Smooth muscle cell (in vitro differentiated cells): Measurements from ENCODE around the gene BID. TPM values are rescaled to one million over a fixed set of nuclear protein-coding genes. Genes with fewer than 3 reads are reported as not detected.

Source experiments
- DNase-seq: peaks from one replicate; lab custom pipeline; 2025; ENCODE audit not compliant: unreplicated experiment; lab: John Stamatoyannopoulos, UW
- H2AFZ ChIP-seq: fragments of 200-600 bp; sonication (generic); 2 replicates; pipeline ENCODE4 v1.6.0; 2016; ENCODE audit warnings: antibody characterized with exemption, low read depth, mild to moderate bottlenecking
- H3F3A ChIP-seq: fragments of 200-600 bp; sonication (generic); 2 replicates; pipeline ENCODE4 v1.6.0; 2017; ENCODE audit warnings: antibody characterized with exemption, low read depth
- H3K27ac ChIP-seq: fragments of 200-600 bp; sonication (generic); 2 replicates; pipeline ENCODE4 v1.5.1; 2016; ENCODE audit warnings: low read depth, mild to moderate bottlenecking
- H3K27me3 ChIP-seq: fragments of 200-600 bp; sonication (generic); 2 replicates; pipeline ENCODE4 v1.6.1; 2016; ENCODE audit warnings: low read depth, mild to moderate bottlenecking
- H3K36me3 ChIP-seq: fragments of 200-600 bp; sonication (generic); 2 replicates; pipeline ENCODE4 v1.5.1; 2016; ENCODE audit warnings: low read depth
- H3K4me1 ChIP-seq: fragments of 200-600 bp; sonication (generic); 2 replicates; pipeline ENCODE4 v1.5.1; 2016; ENCODE audit warnings: low read depth
- H3K4me2 ChIP-seq: fragments of 200-600 bp; sonication (generic); 2 replicates; pipeline ENCODE4 v1.6.0; 2016; ENCODE audit warnings: mild to moderate bottlenecking
- H3K4me3 ChIP-seq: fragments of 200-600 bp; sonication (generic); 2 replicates; pipeline ENCODE4 v1.5.1; 2016; ENCODE audit warnings: mild to moderate bottlenecking
- H3K79me2 ChIP-seq: fragments of 200-600 bp; sonication (generic); 2 replicates; pipeline ENCODE4 v1.6.0; 2016; ENCODE audit warnings: low read depth, mild to moderate bottlenecking
- H3K9ac ChIP-seq: fragments of 200-600 bp; sonication (generic); 2 replicates; pipeline ENCODE4 v1.6.0; 2016; ENCODE audit warnings: low read depth
- H3K9me3 ChIP-seq: fragments of 200-600 bp; sonication (generic); replicated peaks from 2 replicates; pipeline ENCODE4 v1.5.1; 2016; ENCODE audit warnings: low read depth
- H4K20me1 ChIP-seq: fragments of 200-600 bp; sonication (generic); 2 replicates; pipeline ENCODE4 v1.6.0; 2016; ENCODE audit warnings: low read depth
- CTCF ChIP-seq: fragments of 200-600 bp; sonication (generic); IDR thresholded peaks from 2 replicates; pipeline ENCODE4 v1.5.1; 2017; ENCODE audit warnings: borderline replicate concordance, mild to moderate bottlenecking, antibody characterized with exemption; ENCODE audit not compliant: insufficient read depth, poor library complexity, severe bottlenecking
- WGBS: methylation state at CpG from one replicate; pipeline ENCODE4 v1.1.7; 2016; ENCODE audit warnings: low lambda C conversion rate; 5-methylcytosine and 5-hydroxymethylcytosine counted together
- polyA plus RNA-seq: library from polyadenylated mRNA; unstranded; fragments of >200 nt; fragmentation: Nextera tagmentation; extraction: Ambion mirVana; gene quantifications from 2 replicates; pipeline ENCODE4 v1.2.1, GENCODE V29; 2016
- total RNA-seq: library from RNA; depleted of rRNA; stranded (reverse); fragments of >200 nt; gene quantifications from 2 replicates; pipeline ENCODE4 v1.2.3, GENCODE V29; 2014

Gene BID
- total and polyA plus RNA-seq, 2 experiments from 2014 or later: 8.1 to 26.9 TPM

GRCh38 chr22:17749605-17750395 lies 24.5 kb downstream of the BID start:
- Histone ChIP-seq H3K4me3 (no peak overlapping the region), H3K27ac (no peak overlapping the region), H3K27me3 (no peaks in the 10 kb centered on the region), H3K9me3 (no peaks in the 10 kb centered on the region), H3F3A (no peaks in the 10 kb centered on the region), H3K36me3 (no peaks in the 10 kb centered on the region), H3K4me1 (no peaks in the 10 kb centered on the region), H4K20me1 (no peaks in the 10 kb centered on the region), H2AFZ (no peak overlapping the region), H3K9ac (no peak overlapping the region), H3K4me2 (no peak overlapping the region), H3K79me2 (no peaks in the 10 kb centered on the region)
- TF ChIP-seq CTCF: no peak
- no peak for DNase-seq
- 92% methylated on average over 35 of the region's 35 CpGs for WGBS

GRCh38 chr22:17748555-17749353 lies 25.5 kb downstream of the BID start:
- no peaks in the 10 kb centered on the region for H3K27me3 ChIP-seq
- H3K4me3 ChIP-seq: no peak overlapping the region
- no peak for DNase-seq
- no peaks in the 10 kb centered on the region for H3K79me2 ChIP-seq
- WGBS: 50% methylated on average over 39 of the region's 40 CpGs
- TF ChIP-seq CTCF: peak; percentile 22
- no peaks in the 10 kb centered on the region for H3F3A ChIP-seq
- no peak overlapping the region for H3K9ac ChIP-seq
- H3K4me1 ChIP-seq: no peaks in the 10 kb centered on the region
- no peaks in the 10 kb centered on the region for H3K36me3 ChIP-seq
- no peaks in the 10 kb centered on the region for H3K9me3 ChIP-seq
- H2AFZ ChIP-seq: no peak overlapping the region
- no peak overlapping the region for H3K27ac ChIP-seq
- no peaks in the 10 kb centered on the region for H4K20me1 ChIP-seq
- peak overlapping the region; percentile 28 for H3K4me2 ChIP-seq

DNA sequence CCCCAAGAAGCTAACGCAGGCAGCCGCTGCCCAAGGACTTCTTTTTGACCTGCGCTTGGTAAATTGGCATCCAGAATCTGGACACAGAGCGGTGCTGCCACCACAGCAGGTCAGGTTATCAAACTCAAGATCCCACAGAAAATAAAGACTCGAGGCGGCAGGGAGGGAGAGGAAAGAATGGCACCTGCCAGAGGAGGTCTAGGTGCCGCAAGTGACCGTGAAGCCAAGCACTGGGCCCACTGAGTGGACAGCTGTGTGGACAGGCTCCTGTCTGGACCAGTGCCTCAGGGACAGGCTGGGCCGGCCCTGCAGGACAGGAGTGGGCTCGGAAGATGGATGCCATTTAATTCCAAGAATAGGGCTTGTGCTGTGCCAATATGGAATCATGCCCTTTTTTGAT lies 27.4 kb downstream of the BID start:
- H3K4me3 ChIP-seq: no peak overlapping the region
- no peaks in the 10 kb centered on the region for H3K79me2 ChIP-seq
- H3K4me2 ChIP-seq: no peak overlapping the region
- H3K4me1 ChIP-seq: no peaks in the 10 kb centered on the region
- no peaks in the 10 kb centered on the region for H3K9me3 ChIP-seq
- H4K20me1 ChIP-seq: no peaks in the 10 kb centered on the region
- H3K9ac ChIP-seq: no peak overlapping the region
- DNase-seq: no peak
- 96% methylated on average over 10 of the region's 10 CpGs for WGBS
- no peaks in the 10 kb centered on the region for H3K27me3 ChIP-seq
- H3F3A ChIP-seq: no peaks in the 10 kb centered on the region
- no peak for TF ChIP-seq CTCF
- H3K27ac ChIP-seq: no peak overlapping the region
- no peak overlapping the region for H2AFZ ChIP-seq
- no peaks in the 10 kb centered on the region for H3K36me3 ChIP-seq
